SK-N-MC (cell line): ENCODE measurements around the gene LPXN.

Source experiments
- EZH2 ChIP-seq: fragments of 200-600 bp; sonication (generic); IDR thresholded peaks from one replicate; pipeline ENCODE4 v1.6.1; 2017; ENCODE audit warnings: antibody characterized with exemption
- FOXP2 ChIP-seq: optimal IDR thresholded peaks from 2 replicates; pipeline ENCODE3; 2011; ENCODE audit warnings: mild to moderate bottlenecking, moderate library complexity; ENCODE audit not compliant: insufficient read depth; ENCODE audit errors: extremely low read length, control extremely low read depth
- POLR2AphosphoS5 ChIP-seq: IDR thresholded peaks from 2 replicates; pipeline ENCODE4 v1.6.1; 2012; ENCODE audit warnings: mild to moderate bottlenecking, low read depth, low read length, borderline replicate concordance

DNA sequence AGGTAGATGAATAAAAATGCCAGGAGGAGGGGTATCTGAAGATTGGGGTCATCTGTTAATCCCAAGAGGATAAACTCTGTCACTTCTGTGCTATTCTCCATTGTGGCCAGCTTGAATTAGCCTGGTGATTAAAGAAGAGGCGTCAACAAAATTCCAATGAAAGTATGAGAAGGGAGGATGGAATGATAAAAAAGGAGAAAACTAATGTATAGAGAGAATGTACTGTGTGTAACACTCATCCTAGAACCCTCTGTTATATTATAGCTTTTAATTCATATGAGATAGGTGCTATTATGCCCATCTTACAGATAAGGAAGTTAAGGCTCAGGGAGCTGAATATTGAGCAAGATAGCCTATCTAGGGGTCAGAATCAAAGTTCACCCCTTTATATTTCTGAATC, 67.7 kb downstream of the LPXN start, which contains the start of gene OR5B21:
- no peak for TF ChIP-seq POLR2AphosphoS5
- no peak for TF ChIP-seq EZH2
- no peak for TF ChIP-seq FOXP2
